ENCODE measurements around the gene MAGI1. TPM values are rescaled to one million over a fixed set of nuclear protein-coding genes. Genes with fewer than 3 reads are reported as not detected.

MAGI1 gene
- total RNA-seq, 1 experiment from 2014 or later, result 38.6 TPM

DNA sequence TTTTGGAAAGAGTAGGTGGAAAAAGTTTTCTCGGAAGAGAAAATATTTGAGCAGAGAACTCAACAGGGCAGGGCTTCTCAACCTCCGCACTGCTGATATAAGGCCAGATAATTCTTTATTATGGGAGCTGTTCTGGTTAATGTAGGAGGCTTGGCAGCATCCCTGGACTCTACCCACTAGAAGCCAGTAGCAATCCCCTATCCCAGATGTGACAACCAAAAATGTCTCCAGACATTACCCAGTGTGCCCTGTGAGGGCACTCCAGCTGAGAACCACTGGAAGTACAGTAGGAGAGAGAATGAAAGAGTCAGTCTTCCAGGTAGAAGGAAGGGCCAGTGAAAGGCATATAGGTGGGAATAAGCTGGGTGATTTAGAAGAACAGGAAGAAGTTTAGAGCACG, 703.1 kb downstream of the MAGI1 start:
- ChIA-PET POLR2A (no interaction called here), RAD21 (ENCODE audit: low non-redundant PET in 1 of 2, low total read pairs in 2 of 2, uncharacterized antibody in 2 of 2, unreplicated experiment in 2 of 2) (no interaction called here), CTCF (no interaction called here)
- H3K4me2 ChIP-seq (ENCODE audit: low read length), result no peak overlapping the region
- no peak overlapping the region for H3K9ac ChIP-seq (ENCODE audit: low read length)
- H3K36me3 ChIP-seq (ENCODE audit: control insufficient read depth in 1 of 2, insufficient read depth in 2 of 2, low read length in 2 of 2), result no peaks in the 10 kb centered on the region
- no peak overlapping the region for H3K4me3 ChIP-seq (replicated peaks in 1 of 2; ENCODE audit: low read depth in 1 of 2, low read length in 2 of 2)
- H3K27ac ChIP-seq (ENCODE audit: low read depth, low read length), result no peak overlapping the region
- peaks cover 13% of the 10 kb centered on the region; the same call in 1 of the 2 replicates for H3K27me3 ChIP-seq (ENCODE audit: insufficient read depth, low read length)
- no peaks in the 10 kb centered on the region for H3K79me2 ChIP-seq (ENCODE audit: insufficient read depth, low read length)
- no TSS peak for BruUV-seq (replicated peaks)
- no peak for TF ChIP-seq CBX3 (IDR thresholded peaks at IDR 0.05; ENCODE audit: low read depth)
- no peak for TF ChIP-seq POLR2AphosphoS5 (IDR thresholded peaks at IDR 0.05; ENCODE audit: low read depth, low read length)
- TF ChIP-seq, protein P1, sequence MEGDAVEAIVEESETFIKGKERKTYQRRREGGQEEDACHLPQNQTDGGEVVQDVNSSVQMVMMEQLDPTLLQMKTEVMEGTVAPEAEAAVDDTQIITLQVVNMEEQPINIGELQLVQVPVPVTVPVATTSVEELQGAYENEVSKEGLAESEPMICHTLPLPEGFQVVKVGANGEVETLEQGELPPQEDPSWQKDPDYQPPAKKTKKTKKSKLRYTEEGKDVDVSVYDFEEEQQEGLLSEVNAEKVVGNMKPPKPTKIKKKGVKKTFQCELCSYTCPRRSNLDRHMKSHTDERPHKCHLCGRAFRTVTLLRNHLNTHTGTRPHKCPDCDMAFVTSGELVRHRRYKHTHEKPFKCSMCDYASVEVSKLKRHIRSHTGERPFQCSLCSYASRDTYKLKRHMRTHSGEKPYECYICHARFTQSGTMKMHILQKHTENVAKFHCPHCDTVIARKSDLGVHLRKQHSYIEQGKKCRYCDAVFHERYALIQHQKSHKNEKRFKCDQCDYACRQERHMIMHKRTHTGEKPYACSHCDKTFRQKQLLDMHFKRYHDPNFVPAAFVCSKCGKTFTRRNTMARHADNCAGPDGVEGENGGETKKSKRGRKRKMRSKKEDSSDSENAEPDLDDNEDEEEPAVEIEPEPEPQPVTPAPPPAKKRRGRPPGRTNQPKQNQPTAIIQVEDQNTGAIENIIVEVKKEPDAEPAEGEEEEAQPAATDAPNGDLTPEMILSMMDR (IDR thresholded peaks at IDR 0.05 in 2 of 3, conservative IDR thresholded peaks at IDR 0.05 in 1 of 3; ENCODE audit: borderline replicate concordance in 1 of 3, insufficient read depth in 1 of 3, low read depth in 2 of 3, low read length in 2 of 3), result no peak
- no peak for TF ChIP-seq TCF7L2 (IDR thresholded peaks at IDR 0.05; ENCODE audit: borderline replicate concordance, extremely low read depth, insufficient read depth, insufficient read length)
- no peak for TF ChIP-seq YY1 (IDR thresholded peaks at IDR 0.05; ENCODE audit: extremely low read depth, insufficient replicate concordance, low read depth, low read length)
- TF ChIP-seq CEBPB (IDR thresholded peaks at IDR 0.05; ENCODE audit: low read depth), result no peak
- no peak for TF ChIP-seq RAD21 (IDR thresholded peaks at IDR 0.05; ENCODE audit: low read depth)
- H4K20me1 ChIP-seq (ENCODE audit: insufficient read depth), result no peaks in the 10 kb centered on the region
- H3K9me3 ChIP-seq (ENCODE audit: control insufficient read depth in 1 of 2, insufficient read depth in 1 of 2, low read depth in 1 of 2, low read length in 2 of 2), result no peaks in the 10 kb centered on the region
- ATAC-seq, result no peak
- no peaks in the 10 kb centered on the region for H3K9me2 ChIP-seq (ENCODE audit: insufficient read depth)
- H3K4me1 ChIP-seq (ENCODE audit: control insufficient read depth in 1 of 2, insufficient read depth in 2 of 2, low read length in 2 of 2), result no peaks in the 10 kb centered on the region
- H2AFZ ChIP-seq (ENCODE audit: low read depth, low read length, poor library complexity, severe bottlenecking), result no peak overlapping the region
- intact Hi-C loops (cut with micrococcal nuclease), result loop anchor here (2.0 kb wide), 1 partner anchor 859 kb away; no protein-coding TSS in a partner anchor
- no peak for DNase-seq (ENCODE audit: low read depth, low spot score)
